Activated T-cell treated with anti-CD3 and anti-CD28 coated beads for 48 hours (primary cell): ENCODE results near the gene ADAM12.
"Not testable (repeated sequence)": the region's sequence is repeated elsewhere in the genome, so short reads cannot be mapped to it uniquely, and the experiment has no call there.

Source experiments
- DNase-seq: peaks from one replicate; pipeline ENCODE4 v3.0.0-alpha.2; 2020; ENCODE audit warnings: low read depth

ADAM12 gene

GRCh38 chr10:126175641-126176262 is 212.5 kb downstream of the ADAM12 start:
- no peak for DNase-seq

- DNase-seq = not testable (repeated sequence)
Measured at GRCh38 chr10:126172755-126173154, 215.5 kb downstream of the ADAM12 start.

GRCh38 chr10:126171555-126171954 is 216.7 kb downstream of the ADAM12 start:
- DNase-seq = no peak

- DNase-seq = no peak
Measured at GRCh38 chr10:126170776-126171175, 217.5 kb downstream of the ADAM12 start.

GRCh38 chr10:126170371-126170770 is 217.9 kb downstream of the ADAM12 start:
- no peak for DNase-seq

- DNase-seq = no peak
Measured at GRCh38 chr10:126169899-126170298, 218.4 kb downstream of the ADAM12 start.

GRCh38 chr10:126166797-126167196 is 221.5 kb downstream of the ADAM12 start:
- DNase-seq = peak; percentile 12

GRCh38 chr10:126165874-126166273 is 222.4 kb downstream of the ADAM12 start:
- no peak for DNase-seq

- DNase-seq = no peak
Measured at GRCh38 chr10:126163506-126163905, 224.8 kb downstream of the ADAM12 start.

GRCh38 chr10:126161691-126162090 is 226.6 kb downstream of the ADAM12 start:
- no peak for DNase-seq

- no peak for DNase-seq
Measured at GRCh38 chr10:126160971-126161630, 227.2 kb downstream of the ADAM12 start.

- DNase-seq = no peak
Measured at GRCh38 chr10:126160571-126160970, 227.7 kb downstream of the ADAM12 start.

GRCh38 chr10:126158133-126158892 is 230.0 kb downstream of the ADAM12 start:
- no peak for DNase-seq

- no peak for DNase-seq
Measured at GRCh38 chr10:126157189-126157588, 231.1 kb downstream of the ADAM12 start.

- no peak for DNase-seq
Measured at GRCh38 chr10:126156503-126156902, 231.8 kb downstream of the ADAM12 start.

GRCh38 chr10:126156012-126156411 is 232.3 kb downstream of the ADAM12 start:
- no peak for DNase-seq

- DNase-seq = no peak
Measured at GRCh38 chr10:126155528-126155927, 232.7 kb downstream of the ADAM12 start.

- no peak for DNase-seq
Measured at GRCh38 chr10:126153711-126154628, 234.3 kb downstream of the ADAM12 start.

- DNase-seq = no peak
Measured at GRCh38 chr10:126147866-126148587, 240.2 kb downstream of the ADAM12 start.

GRCh38 chr10:126146771-126147170 is 241.5 kb downstream of the ADAM12 start:
- DNase-seq = no peak

- DNase-seq = no peak
Measured at GRCh38 chr10:126143117-126143516, 245.2 kb downstream of the ADAM12 start.
